ENCODE data around the gene CMTM1.

- TF ChIP-seq CTCF (IDR thresholded peaks at IDR 0.05 in 2 of 3, conservative IDR thresholded peaks at IDR 0.05 in 1 of 3; ENCODE audit: borderline replicate concordance in 1 of 3, insufficient read depth in 1 of 3, low read depth in 2 of 3, low read length in 2 of 3) = no peak
- no peak for TF ChIP-seq POLR2A (IDR thresholded peaks at IDR 0.05; ENCODE audit: borderline replicate concordance, extremely low read depth, insufficient read depth, insufficient read length)
- no peak for TF ChIP-seq CEBPB (IDR thresholded peaks at IDR 0.05; ENCODE audit: low read depth)
- peak; percentile 87 for TF ChIP-seq JUND (IDR thresholded peaks at IDR 0.05)
- TF ChIP-seq, protein P1, sequence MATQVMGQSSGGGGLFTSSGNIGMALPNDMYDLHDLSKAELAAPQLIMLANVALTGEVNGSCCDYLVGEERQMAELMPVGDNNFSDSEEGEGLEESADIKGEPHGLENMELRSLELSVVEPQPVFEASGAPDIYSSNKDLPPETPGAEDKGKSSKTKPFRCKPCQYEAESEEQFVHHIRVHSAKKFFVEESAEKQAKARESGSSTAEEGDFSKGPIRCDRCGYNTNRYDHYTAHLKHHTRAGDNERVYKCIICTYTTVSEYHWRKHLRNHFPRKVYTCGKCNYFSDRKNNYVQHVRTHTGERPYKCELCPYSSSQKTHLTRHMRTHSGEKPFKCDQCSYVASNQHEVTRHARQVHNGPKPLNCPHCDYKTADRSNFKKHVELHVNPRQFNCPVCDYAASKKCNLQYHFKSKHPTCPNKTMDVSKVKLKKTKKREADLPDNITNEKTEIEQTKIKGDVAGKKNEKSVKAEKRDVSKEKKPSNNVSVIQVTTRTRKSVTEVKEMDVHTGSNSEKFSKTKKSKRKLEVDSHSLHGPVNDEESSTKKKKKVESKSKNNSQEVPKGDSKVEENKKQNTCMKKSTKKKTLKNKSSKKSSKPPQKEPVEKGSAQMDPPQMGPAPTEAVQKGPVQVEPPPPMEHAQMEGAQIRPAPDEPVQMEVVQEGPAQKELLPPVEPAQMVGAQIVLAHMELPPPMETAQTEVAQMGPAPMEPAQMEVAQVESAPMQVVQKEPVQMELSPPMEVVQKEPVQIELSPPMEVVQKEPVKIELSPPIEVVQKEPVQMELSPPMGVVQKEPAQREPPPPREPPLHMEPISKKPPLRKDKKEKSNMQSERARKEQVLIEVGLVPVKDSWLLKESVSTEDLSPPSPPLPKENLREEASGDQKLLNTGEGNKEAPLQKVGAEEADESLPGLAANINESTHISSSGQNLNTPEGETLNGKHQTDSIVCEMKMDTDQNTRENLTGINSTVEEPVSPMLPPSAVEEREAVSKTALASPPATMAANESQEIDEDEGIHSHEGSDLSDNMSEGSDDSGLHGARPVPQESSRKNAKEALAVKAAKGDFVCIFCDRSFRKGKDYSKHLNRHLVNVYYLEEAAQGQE (IDR thresholded peaks at IDR 0.05; ENCODE audit: low read depth) = no peak
- TF ChIP-seq TCF7L2 (IDR thresholded peaks at IDR 0.05; ENCODE audit: borderline replicate concordance, extremely low read depth, insufficient read depth, insufficient read length) = no peak
- no peak for TF ChIP-seq ZNF274 (IDR thresholded peaks at IDR 0.05; ENCODE audit: low read depth, low read length)
- no peak for TF ChIP-seq RAD21 (IDR thresholded peaks at IDR 0.05; ENCODE audit: low read depth)
- no peak for TF ChIP-seq SRF (IDR thresholded peaks at IDR 0.05; ENCODE audit: low read depth)
- peak; percentile 67; the same call in 1 of the 2 replicates for TF ChIP-seq CBX3 (IDR thresholded peaks at IDR 0.05; ENCODE audit: low read depth)
Measured at GRCh38 chr16:66618588-66619375, 52.5 kb downstream of the CMTM1 start.
